ENCODE data around the gene TNFAIP1.

TNFAIP1 gene

GRCh38 chr17:28346199-28346580, 10.6 kb downstream of the TNFAIP1 start:
- Histone ChIP-seq H3K4me2 (ENCODE audit: low read length) (no peak overlapping the region), H3K27ac (ENCODE audit: low read length) (no peak overlapping the region), H3K27me3 (ENCODE audit: low read depth, low read length) (no peaks in the 10 kb centered on the region), H3K9me3 (ENCODE audit: insufficient read depth, low read length) (no peaks in the 10 kb centered on the region), H3K4me1 (ENCODE audit: low read length) (no peaks in the 10 kb centered on the region), H3K36me3 (replicated peaks; ENCODE audit: low read depth, low read length) (peaks cover 64% of the 10 kb centered on the region), H3K79me2 (ENCODE audit: low read length) (no peaks in the 10 kb centered on the region), H3K4me3 (ENCODE audit: low read length) (no peak overlapping the region), H2AFZ (ENCODE audit: low read depth, low read length) (no peak overlapping the region), H4K20me1 (ENCODE audit: insufficient read depth, low read length) (no peaks in the 10 kb centered on the region), H3K9ac (ENCODE audit: low read length) (no peak overlapping the region)
- no peak for TF ChIP-seq EZH2phosphoT487 (IDR thresholded peaks at IDR 0.05; ENCODE audit: low read depth)
- TF ChIP-seq, protein P1, sequence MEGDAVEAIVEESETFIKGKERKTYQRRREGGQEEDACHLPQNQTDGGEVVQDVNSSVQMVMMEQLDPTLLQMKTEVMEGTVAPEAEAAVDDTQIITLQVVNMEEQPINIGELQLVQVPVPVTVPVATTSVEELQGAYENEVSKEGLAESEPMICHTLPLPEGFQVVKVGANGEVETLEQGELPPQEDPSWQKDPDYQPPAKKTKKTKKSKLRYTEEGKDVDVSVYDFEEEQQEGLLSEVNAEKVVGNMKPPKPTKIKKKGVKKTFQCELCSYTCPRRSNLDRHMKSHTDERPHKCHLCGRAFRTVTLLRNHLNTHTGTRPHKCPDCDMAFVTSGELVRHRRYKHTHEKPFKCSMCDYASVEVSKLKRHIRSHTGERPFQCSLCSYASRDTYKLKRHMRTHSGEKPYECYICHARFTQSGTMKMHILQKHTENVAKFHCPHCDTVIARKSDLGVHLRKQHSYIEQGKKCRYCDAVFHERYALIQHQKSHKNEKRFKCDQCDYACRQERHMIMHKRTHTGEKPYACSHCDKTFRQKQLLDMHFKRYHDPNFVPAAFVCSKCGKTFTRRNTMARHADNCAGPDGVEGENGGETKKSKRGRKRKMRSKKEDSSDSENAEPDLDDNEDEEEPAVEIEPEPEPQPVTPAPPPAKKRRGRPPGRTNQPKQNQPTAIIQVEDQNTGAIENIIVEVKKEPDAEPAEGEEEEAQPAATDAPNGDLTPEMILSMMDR (IDR thresholded peaks at IDR 0.05; ENCODE audit: low read depth, low read length), result no peak

- H3K9me3 ChIP-seq (ENCODE audit: insufficient read depth, low read length), result no peaks in the 10 kb centered on the region
- peaks cover 67% of the 10 kb centered on the region for H3K36me3 ChIP-seq (replicated peaks; ENCODE audit: low read depth, low read length)
- H3K4me2 ChIP-seq (ENCODE audit: low read length), result no peak overlapping the region
- no peaks in the 10 kb centered on the region for H4K20me1 ChIP-seq (ENCODE audit: insufficient read depth, low read length)
- no peak overlapping the region for H3K4me3 ChIP-seq (ENCODE audit: low read length)
- TF ChIP-seq, protein P1 (IDR thresholded peaks at IDR 0.05; ENCODE audit: low read depth, low read length), result no peak; the same call in 1 of the 2 replicates
- no peak for TF ChIP-seq EZH2phosphoT487 (IDR thresholded peaks at IDR 0.05; ENCODE audit: low read depth)
- H3K4me1 ChIP-seq (ENCODE audit: low read length), result no peaks in the 10 kb centered on the region
- H3K27me3 ChIP-seq (ENCODE audit: low read depth, low read length), result no peaks in the 10 kb centered on the region
- no peak overlapping the region for H3K9ac ChIP-seq (ENCODE audit: low read length)
- no peak overlapping the region for H3K27ac ChIP-seq (ENCODE audit: low read length)
- no peaks in the 10 kb centered on the region for H3K79me2 ChIP-seq (ENCODE audit: low read length)
- H2AFZ ChIP-seq (ENCODE audit: low read depth, low read length), result no peak overlapping the region
Measured at GRCh38 chr17:28346746-28347246, 11.2 kb downstream of the TNFAIP1 start.

DNA sequence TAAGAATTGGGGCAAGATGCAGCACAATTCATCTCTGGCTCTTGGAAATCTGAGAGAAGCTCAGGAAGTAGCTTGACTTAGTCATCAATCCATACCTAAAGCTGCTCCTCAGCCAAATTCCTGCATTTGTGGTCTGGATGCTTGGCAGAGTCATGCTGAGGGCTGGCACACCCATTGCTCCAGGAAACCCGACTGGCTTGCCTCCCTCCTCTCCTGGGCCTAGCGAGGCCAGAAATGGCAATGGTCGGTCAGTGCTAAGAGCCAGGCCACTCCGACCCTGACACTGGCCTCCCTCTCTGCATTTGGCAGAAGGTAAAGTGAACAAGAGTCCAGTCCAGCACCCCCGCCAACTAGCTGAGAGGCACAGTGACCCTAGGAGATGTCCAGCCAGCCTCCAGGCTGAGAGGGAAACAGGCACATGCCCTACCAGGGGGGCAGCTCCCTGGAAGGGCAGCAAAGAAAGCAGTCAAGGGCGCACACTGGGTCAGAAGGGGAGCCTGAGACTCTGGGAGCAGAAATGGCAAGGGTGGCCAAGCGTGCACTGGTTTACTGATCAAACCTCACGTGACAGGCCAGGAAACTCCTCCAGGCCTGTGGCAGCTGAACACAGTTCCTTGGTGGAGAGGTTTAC, 11.8 kb downstream of the TNFAIP1 start:
- Histone ChIP-seq H3K79me2 (ENCODE audit: low read length) (no peaks in the 10 kb centered on the region), H3K27ac (ENCODE audit: low read length) (no peak overlapping the region), H2AFZ (ENCODE audit: low read depth, low read length) (no peak overlapping the region), H4K20me1 (ENCODE audit: insufficient read depth, low read length) (no peaks in the 10 kb centered on the region), H3K4me2 (ENCODE audit: low read length) (no peak overlapping the region), H3K4me3 (ENCODE audit: low read length) (no peak overlapping the region), H3K36me3 (replicated peaks; ENCODE audit: low read depth, low read length) (peaks cover 66% of the 10 kb centered on the region), H3K9me3 (ENCODE audit: insufficient read depth, low read length) (no peaks in the 10 kb centered on the region), H3K9ac (ENCODE audit: low read length) (no peak overlapping the region), H3K4me1 (ENCODE audit: low read length) (no peaks in the 10 kb centered on the region), H3K27me3 (ENCODE audit: low read depth, low read length) (no peaks in the 10 kb centered on the region)
- no peak for TF ChIP-seq EZH2phosphoT487 (IDR thresholded peaks at IDR 0.05; ENCODE audit: low read depth)
- TF ChIP-seq, protein P1 (IDR thresholded peaks at IDR 0.05; ENCODE audit: low read depth, low read length), result no peak

DNA sequence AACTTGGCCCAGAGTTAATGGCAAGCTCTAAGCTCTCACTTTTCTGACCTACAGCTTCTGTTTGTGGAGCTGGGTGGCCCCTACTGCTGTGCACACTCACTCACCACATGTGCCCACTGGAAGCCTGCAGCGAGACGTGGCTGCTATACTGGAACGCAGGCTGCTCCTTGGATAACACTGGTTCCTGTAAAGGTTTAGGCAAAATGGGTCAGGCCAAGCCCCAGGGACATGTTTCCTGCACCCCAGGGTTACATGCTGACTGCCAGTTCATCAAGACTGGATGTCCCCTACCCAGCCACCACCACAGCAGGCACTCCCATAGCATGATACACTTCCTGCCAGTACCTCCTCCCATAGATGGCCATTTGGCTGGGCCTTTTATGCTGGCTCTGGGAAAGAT, 13.4 kb downstream of the TNFAIP1 start:
- H3K27ac ChIP-seq (ENCODE audit: low read length), result no peak overlapping the region
- H3K4me3 ChIP-seq (ENCODE audit: low read length), result no peak overlapping the region
- H3K4me2 ChIP-seq (ENCODE audit: low read length), result no peak overlapping the region
- no peaks in the 10 kb centered on the region for H3K27me3 ChIP-seq (ENCODE audit: low read depth, low read length)
- no peaks in the 10 kb centered on the region for H3K4me1 ChIP-seq (ENCODE audit: low read length)
- no peak for TF ChIP-seq EZH2phosphoT487 (IDR thresholded peaks at IDR 0.05; ENCODE audit: low read depth)
- TF ChIP-seq, protein P1 (IDR thresholded peaks at IDR 0.05; ENCODE audit: low read depth, low read length), result no peak
- H3K9me3 ChIP-seq (ENCODE audit: insufficient read depth, low read length), result no peaks in the 10 kb centered on the region
- H2AFZ ChIP-seq (ENCODE audit: low read depth, low read length), result no peak overlapping the region
- no peak overlapping the region for H3K9ac ChIP-seq (ENCODE audit: low read length)
- H3K79me2 ChIP-seq (ENCODE audit: low read length), result no peaks in the 10 kb centered on the region
- peaks cover 74% of the 10 kb centered on the region for H3K36me3 ChIP-seq (replicated peaks; ENCODE audit: low read depth, low read length)
- no peaks in the 10 kb centered on the region for H4K20me1 ChIP-seq (ENCODE audit: insufficient read depth, low read length)

All from OCI-LY3 (cell line).